ENCODE measurements around the gene VPS33A.

The VPS33A gene

GRCh38 chr12:122291431-122291830, 25.1 kb upstream of the VPS33A start:
- Histone ChIP-seq H3K27me3 (replicated peaks; ENCODE audit: insufficient read depth, low read length) (no peaks in the 10 kb centered on the region), H3K79me2 (ENCODE audit: low read length) (no peaks in the 10 kb centered on the region), H3K9me2 (replicated peaks; ENCODE audit: insufficient read depth, low read length) (no peaks in the 10 kb centered on the region), H3K36me3 (replicated peaks; ENCODE audit: insufficient read depth, low read length) (no peaks in the 10 kb centered on the region), H3K4me2 (ENCODE audit: low read depth, low read length) (no peak overlapping the region), H3K4me3 (ENCODE audit: low read length) (no peak overlapping the region), H3K9me3 (replicated peaks; ENCODE audit: insufficient read depth, low read length) (no peaks in the 10 kb centered on the region), H4K20me1 (ENCODE audit: insufficient read depth, low read length) (no peaks in the 10 kb centered on the region), H2AFZ (ENCODE audit: low read length) (no peak overlapping the region), H3K27ac (ENCODE audit: low read length) (no peak overlapping the region), H3F3A (ENCODE audit: insufficient read depth, low read length) (no peaks in the 10 kb centered on the region), H3K9ac (ENCODE audit: low read length) (no peak overlapping the region), H3K4me1 (ENCODE audit: low read length) (peaks cover 9% of the 10 kb centered on the region; the same call in 1 of the 2 replicates)
- TF ChIP-seq EZH2phosphoT487 (IDR thresholded peaks at IDR 0.05; ENCODE audit: low read length) = no peak
- TF ChIP-seq, protein P1, sequence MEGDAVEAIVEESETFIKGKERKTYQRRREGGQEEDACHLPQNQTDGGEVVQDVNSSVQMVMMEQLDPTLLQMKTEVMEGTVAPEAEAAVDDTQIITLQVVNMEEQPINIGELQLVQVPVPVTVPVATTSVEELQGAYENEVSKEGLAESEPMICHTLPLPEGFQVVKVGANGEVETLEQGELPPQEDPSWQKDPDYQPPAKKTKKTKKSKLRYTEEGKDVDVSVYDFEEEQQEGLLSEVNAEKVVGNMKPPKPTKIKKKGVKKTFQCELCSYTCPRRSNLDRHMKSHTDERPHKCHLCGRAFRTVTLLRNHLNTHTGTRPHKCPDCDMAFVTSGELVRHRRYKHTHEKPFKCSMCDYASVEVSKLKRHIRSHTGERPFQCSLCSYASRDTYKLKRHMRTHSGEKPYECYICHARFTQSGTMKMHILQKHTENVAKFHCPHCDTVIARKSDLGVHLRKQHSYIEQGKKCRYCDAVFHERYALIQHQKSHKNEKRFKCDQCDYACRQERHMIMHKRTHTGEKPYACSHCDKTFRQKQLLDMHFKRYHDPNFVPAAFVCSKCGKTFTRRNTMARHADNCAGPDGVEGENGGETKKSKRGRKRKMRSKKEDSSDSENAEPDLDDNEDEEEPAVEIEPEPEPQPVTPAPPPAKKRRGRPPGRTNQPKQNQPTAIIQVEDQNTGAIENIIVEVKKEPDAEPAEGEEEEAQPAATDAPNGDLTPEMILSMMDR (IDR thresholded peaks at IDR 0.05; ENCODE audit: low read length) = no peak
- TF ChIP-seq EZH2 (optimal IDR thresholded peaks at IDR 0.05; ENCODE audit: low read depth, low read length) = no peak
- DNase-seq = no peak

GRCh38 chr12:122283680-122284079, 17.4 kb upstream of the VPS33A start:
- Histone ChIP-seq H4K20me1 (ENCODE audit: insufficient read depth, low read length) (no peaks in the 10 kb centered on the region), H3K9me2 (replicated peaks; ENCODE audit: insufficient read depth, low read length) (no peaks in the 10 kb centered on the region)
- no peak for DNase-seq

GRCh38 chr12:122282061-122282460, 15.8 kb upstream of the VPS33A start:
- Histone ChIP-seq H3K9ac (ENCODE audit: low read length) (no peak overlapping the region), H3K36me3 (replicated peaks; ENCODE audit: insufficient read depth, low read length) (no peaks in the 10 kb centered on the region), H3K27me3 (replicated peaks; ENCODE audit: insufficient read depth, low read length) (no peaks in the 10 kb centered on the region), H3K79me2 (ENCODE audit: low read length) (no peaks in the 10 kb centered on the region), H3K27ac (ENCODE audit: low read length) (no peak overlapping the region), H3K4me2 (ENCODE audit: low read depth, low read length) (no peak overlapping the region), H3K9me2 (replicated peaks; ENCODE audit: insufficient read depth, low read length) (no peaks in the 10 kb centered on the region), H4K20me1 (ENCODE audit: insufficient read depth, low read length) (no peaks in the 10 kb centered on the region), H3K9me3 (replicated peaks; ENCODE audit: insufficient read depth, low read length) (no peaks in the 10 kb centered on the region), H2AFZ (ENCODE audit: low read length) (no peak overlapping the region), H3K4me1 (ENCODE audit: low read length) (no peaks in the 10 kb centered on the region), H3K4me3 (ENCODE audit: low read length) (no peak overlapping the region), H3F3A (ENCODE audit: insufficient read depth, low read length) (no peaks in the 10 kb centered on the region)
- TF ChIP-seq EZH2phosphoT487 (IDR thresholded peaks at IDR 0.05; ENCODE audit: low read length) (no peak), EZH2 (optimal IDR thresholded peaks at IDR 0.05; ENCODE audit: low read depth, low read length) (no peak)
- TF ChIP-seq, protein P1 (IDR thresholded peaks at IDR 0.05; ENCODE audit: low read length) = no peak
- DNase-seq = no peak

More at GRCh38 chr12:122283680-122284079, 17.4 kb upstream of the VPS33A start:
- Histone ChIP-seq H3K4me2 (ENCODE audit: low read depth, low read length) (no peak overlapping the region), H3K4me3 (ENCODE audit: low read length) (no peak overlapping the region), H3K9me3 (replicated peaks; ENCODE audit: insufficient read depth, low read length) (no peaks in the 10 kb centered on the region), H3F3A (ENCODE audit: insufficient read depth, low read length) (no peaks in the 10 kb centered on the region), H3K27me3 (replicated peaks; ENCODE audit: insufficient read depth, low read length) (no peaks in the 10 kb centered on the region), H3K4me1 (ENCODE audit: low read length) (peaks cover 9% of the 10 kb centered on the region; the same call in 1 of the 2 replicates), H3K79me2 (ENCODE audit: low read length) (no peaks in the 10 kb centered on the region), H3K9ac (ENCODE audit: low read length) (no peak overlapping the region), H3K36me3 (replicated peaks; ENCODE audit: insufficient read depth, low read length) (no peaks in the 10 kb centered on the region), H3K27ac (ENCODE audit: low read length) (no peak overlapping the region), H2AFZ (ENCODE audit: low read length) (no peak overlapping the region)
- TF ChIP-seq EZH2phosphoT487 (IDR thresholded peaks at IDR 0.05; ENCODE audit: low read length) = no peak
- TF ChIP-seq, protein P1 (IDR thresholded peaks at IDR 0.05; ENCODE audit: low read length) = no peak
- no peak for TF ChIP-seq EZH2 (optimal IDR thresholded peaks at IDR 0.05; ENCODE audit: low read depth, low read length)
